Keratinocyte (primary cell): ENCODE results near the gene CRADD. TPM values are rescaled to one million over a fixed set of nuclear protein-coding genes. Genes with fewer than 3 reads are reported as not detected.

Source experiments
- DNase-seq: peaks from one replicate; pipeline ENCODE4 v3.0.0-alpha.2; 2011; ENCODE audit warnings: low read depth, missing footprints, low spot score
- FAIRE-seq: peaks from 2 replicates; lab custom pipeline; 2011; peaks lifted over from hg19 to GRCh38; lab: Jason Lieb, UNC
- H2AFZ ChIP-seq: 2 replicates; pipeline ENCODE4 v1.6.0; 2012; ENCODE audit warnings: low read length, control low read depth, inconsistent platforms; ENCODE audit not compliant: control insufficient read depth
- H3K27ac ChIP-seq: 2 replicates; pipeline ENCODE4 v1.5.1; 2011; ENCODE audit warnings: low read length; ENCODE audit not compliant: control insufficient read depth, insufficient read depth
- H3K27me3 ChIP-seq: 3 replicates; pipeline ENCODE4 v1.6.0; 2011; ENCODE audit warnings: low read length; ENCODE audit not compliant: control insufficient read depth, insufficient read depth; ENCODE audit errors: extremely low read depth
- H3K36me3 ChIP-seq, 2 experiments: 2 replicates in 1 of 2; 3 replicates in 1 of 2; pipeline ENCODE4 v1.5.1; 2011; ENCODE audit warnings: low read length in 2 of 2, mild to moderate bottlenecking in 1 of 2; ENCODE audit not compliant: control insufficient read depth in 2 of 2, insufficient read depth in 2 of 2; ENCODE audit errors: extremely low read depth in 1 of 2
- H3K4me1 ChIP-seq: 3 replicates; pipeline ENCODE4 v1.5.1; 2011; ENCODE audit warnings: low read length; ENCODE audit not compliant: control insufficient read depth, insufficient read depth; ENCODE audit errors: extremely low read depth
- H3K4me2 ChIP-seq: 3 replicates; pipeline ENCODE4 v1.6.0; 2011; ENCODE audit warnings: low read depth, low read length; ENCODE audit not compliant: control insufficient read depth, insufficient read depth; ENCODE audit errors: extremely low read depth
- H3K4me3 ChIP-seq, 3 experiments: fragments of 200-600 bp in 1 of 3; sonication (generic) in 1 of 3; 2 replicates in 2 of 3; 3 replicates in 1 of 3; pipeline ENCODE4 v1.5.1; 2011 to 2016; ENCODE audit warnings: low read length in 3 of 3, mild to moderate bottlenecking in 3 of 3, control low read depth in 2 of 3, inconsistent platforms in 1 of 3, low read depth in 1 of 3, mixed read lengths in 1 of 3, mixed run types in 1 of 3, moderate library complexity in 1 of 3; ENCODE audit not compliant: control insufficient read depth in 2 of 3, insufficient read depth in 2 of 3; ENCODE audit errors: extremely low read depth in 1 of 3
- H3K79me2 ChIP-seq: 2 replicates; pipeline ENCODE4 v1.6.0; 2012; ENCODE audit warnings: low read length; ENCODE audit not compliant: control insufficient read depth, insufficient read depth
- H3K9ac ChIP-seq: 3 replicates; pipeline ENCODE4 v1.6.0; 2011; ENCODE audit warnings: low read length; ENCODE audit not compliant: control insufficient read depth, insufficient read depth; ENCODE audit errors: extremely low read depth
- H3K9me1 ChIP-seq: 3 replicates; pipeline ENCODE4 v1.6.0; 2011; ENCODE audit warnings: low read length; ENCODE audit not compliant: control insufficient read depth, insufficient read depth; ENCODE audit errors: extremely low read depth
- H3K9me3 ChIP-seq: 2 replicates; pipeline ENCODE4 v1.5.1; 2012; ENCODE audit warnings: low read depth, low read length; ENCODE audit not compliant: control insufficient read depth
- H4K20me1 ChIP-seq: 3 replicates; pipeline ENCODE4 v1.6.0; 2011; ENCODE audit warnings: low read length; ENCODE audit not compliant: control insufficient read depth, insufficient read depth; ENCODE audit errors: extremely low read depth
- EZH2 ChIP-seq: IDR thresholded peaks from one replicate; pipeline ENCODE4 v1.6.1; 2012; ENCODE audit warnings: inconsistent platforms, mild to moderate bottlenecking, low read length, moderate library complexity
- dilution Hi-C: fragments of 300-500 bp; cut with MboI; formaldehyde crosslinking; loops from one replicate; pipeline ENCODE4 v1.7.0; 2020; ENCODE audit warnings: low sequenced_read_pairs; ENCODE audit not compliant: extremely low pct_ligation_motif_present
- polyA plus RNA-seq, 5 experiments: library from polyadenylated mRNA; depleted of rRNA in 3 of 5; stranded (reverse) in 3 of 5; stranded (forward) in 1 of 5; unstranded in 1 of 5; fragments of >200 nt; gene quantifications; 1 replicate in 1 of 5; 2 replicates in 3 of 5; 3 replicates in 1 of 5; pipeline versions ENCODE4 v1.2.1 to v1.2.3, GENCODE V29; 2011 to 2012; ENCODE audit warnings: missing spikeins in 2 of 5, low read depth in 1 of 5, low replicate concordance in 1 of 5
- TF ChIP-seq, protein P1 (sequence below), 3 experiments: IDR thresholded peaks in 1 of 3; conservative IDR thresholded peaks in 1 of 3; optimal IDR thresholded peaks in 1 of 3; 2 replicates in 2 of 3; 3 replicates in 1 of 3; pipeline versions ENCODE3 to v1.5.1; 2011; ENCODE audit warnings: low read length in 3 of 3, mild to moderate bottlenecking in 3 of 3, moderate library complexity in 2 of 3, control low read depth in 1 of 3, inconsistent platforms in 1 of 3; ENCODE audit not compliant: insufficient read depth in 2 of 3; ENCODE audit errors: extremely low read depth in 1 of 3

Gene CRADD
- polyA plus RNA-seq, 1 donor (not counting 4 experiments of a cell fraction or from before 2014, with no cell fraction given): 11.2 TPM

DNA sequence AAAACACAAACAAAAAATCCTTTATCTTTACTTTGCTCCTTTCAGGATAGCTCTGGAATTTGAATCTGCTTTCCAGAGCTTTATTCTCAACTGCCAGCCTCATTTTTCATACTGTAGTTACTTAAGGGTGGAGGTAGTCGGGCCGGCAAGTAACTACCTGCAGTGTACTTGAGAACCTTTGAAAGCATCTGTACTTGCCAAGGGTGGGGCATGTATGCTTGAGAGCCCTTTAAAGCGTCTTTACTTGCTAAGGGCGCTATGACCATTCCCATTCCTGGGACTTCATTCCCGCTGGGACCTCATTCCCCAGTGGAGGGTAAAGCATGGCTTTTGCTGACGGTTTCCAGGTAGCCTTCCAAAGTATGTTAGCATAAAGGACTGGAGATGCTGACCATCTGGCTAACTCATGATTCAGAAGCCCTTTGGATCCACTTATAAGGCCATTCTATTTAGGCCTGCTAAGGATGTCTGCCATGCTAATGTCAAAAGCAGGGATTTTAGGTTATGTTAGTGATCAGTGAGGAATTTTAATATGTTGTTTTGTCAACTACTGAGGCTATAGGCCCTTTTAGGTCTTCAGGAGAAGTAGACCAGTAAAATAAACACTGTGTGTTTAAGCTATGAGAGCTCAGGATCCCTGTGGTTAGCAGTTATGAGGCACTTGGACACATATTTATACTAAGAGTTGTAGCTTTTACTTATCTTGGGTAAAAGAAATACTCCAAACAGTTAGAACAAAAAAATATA lies 74.9 kb downstream of the CRADD start:
- H3K9me3 ChIP-seq: peaks cover 2% of the 10 kb centered on the region
- no peak overlapping the region for H3K9ac ChIP-seq
- H3K79me2 ChIP-seq: no peaks in the 10 kb centered on the region
- peak overlapping the region; percentile 19 for H3K4me2 ChIP-seq
- H3K4me3 ChIP-seq: no peak overlapping the region
- no peak overlapping the region for H3K27ac ChIP-seq
- H3K4me1 ChIP-seq: peaks cover 15% of the 10 kb centered on the region
- FAIRE-seq (peak; percentile 79), DNase-seq (no peak)
- H2AFZ ChIP-seq: peak overlapping the region; percentile 50
- H3K36me3 ChIP-seq: no peaks in the 10 kb centered on the region
- dilution Hi-C loops: no loop called here
- TF ChIP-seq, protein P1, sequence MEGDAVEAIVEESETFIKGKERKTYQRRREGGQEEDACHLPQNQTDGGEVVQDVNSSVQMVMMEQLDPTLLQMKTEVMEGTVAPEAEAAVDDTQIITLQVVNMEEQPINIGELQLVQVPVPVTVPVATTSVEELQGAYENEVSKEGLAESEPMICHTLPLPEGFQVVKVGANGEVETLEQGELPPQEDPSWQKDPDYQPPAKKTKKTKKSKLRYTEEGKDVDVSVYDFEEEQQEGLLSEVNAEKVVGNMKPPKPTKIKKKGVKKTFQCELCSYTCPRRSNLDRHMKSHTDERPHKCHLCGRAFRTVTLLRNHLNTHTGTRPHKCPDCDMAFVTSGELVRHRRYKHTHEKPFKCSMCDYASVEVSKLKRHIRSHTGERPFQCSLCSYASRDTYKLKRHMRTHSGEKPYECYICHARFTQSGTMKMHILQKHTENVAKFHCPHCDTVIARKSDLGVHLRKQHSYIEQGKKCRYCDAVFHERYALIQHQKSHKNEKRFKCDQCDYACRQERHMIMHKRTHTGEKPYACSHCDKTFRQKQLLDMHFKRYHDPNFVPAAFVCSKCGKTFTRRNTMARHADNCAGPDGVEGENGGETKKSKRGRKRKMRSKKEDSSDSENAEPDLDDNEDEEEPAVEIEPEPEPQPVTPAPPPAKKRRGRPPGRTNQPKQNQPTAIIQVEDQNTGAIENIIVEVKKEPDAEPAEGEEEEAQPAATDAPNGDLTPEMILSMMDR (optimal IDR thresholded peaks at IDR 0.05 in 1 of 3, IDR thresholded peaks at IDR 0.05 in 1 of 3, conservative IDR thresholded peaks at IDR 0.05 in 1 of 3; ENCODE audit: extremely low read depth in 1 of 3, insufficient read depth in 2 of 3, low read length in 3 of 3): no peak
- no peak for TF ChIP-seq EZH2
- no peaks in the 10 kb centered on the region for H3K9me1 ChIP-seq
- H3K27me3 ChIP-seq: no peaks in the 10 kb centered on the region
- no peaks in the 10 kb centered on the region for H4K20me1 ChIP-seq

DNA sequence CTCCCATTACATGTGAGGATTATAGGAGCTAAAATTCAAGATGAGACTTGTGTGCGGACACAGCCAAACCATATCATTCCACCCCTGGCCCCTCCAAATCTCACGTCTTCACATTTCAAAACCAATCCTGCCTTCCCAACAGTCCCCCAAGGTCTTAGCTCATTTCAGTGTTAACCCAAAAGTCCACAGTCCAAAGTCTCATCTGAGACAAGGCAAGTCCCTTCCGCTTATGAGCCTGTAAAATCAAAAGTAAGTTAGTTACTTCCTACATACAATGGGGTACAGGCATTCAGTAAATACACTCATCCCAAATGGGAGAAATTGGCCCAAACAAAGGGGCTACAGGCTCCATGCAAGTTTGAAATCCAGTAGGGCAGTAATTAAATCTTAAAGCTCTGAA lies 76.1 kb downstream of the CRADD start:
- no peak for FAIRE-seq
- no peaks in the 10 kb centered on the region for H3K36me3 ChIP-seq
- H3K9me3 ChIP-seq: peaks cover 2% of the 10 kb centered on the region
- dilution Hi-C loops: no loop called here
- H3K27me3 ChIP-seq: no peaks in the 10 kb centered on the region
- H3K4me3 ChIP-seq: no peak overlapping the region
- H3K9me1 ChIP-seq: no peaks in the 10 kb centered on the region
- no peak overlapping the region for H2AFZ ChIP-seq
- H3K4me1 ChIP-seq: peaks cover 15% of the 10 kb centered on the region
- no peak for DNase-seq
- no peaks in the 10 kb centered on the region for H4K20me1 ChIP-seq
- TF ChIP-seq EZH2: no peak
- TF ChIP-seq, protein P1 (optimal IDR thresholded peaks at IDR 0.05 in 1 of 3, IDR thresholded peaks at IDR 0.05 in 1 of 3, conservative IDR thresholded peaks at IDR 0.05 in 1 of 3; ENCODE audit: extremely low read depth in 1 of 3, insufficient read depth in 2 of 3, low read length in 3 of 3): no peak
- H3K4me2 ChIP-seq: no peak overlapping the region
- H3K9ac ChIP-seq: no peak overlapping the region
- H3K27ac ChIP-seq: no peak overlapping the region
- no peaks in the 10 kb centered on the region for H3K79me2 ChIP-seq
